Adrenal gland (tissue), 12 donors: Measurements from ENCODE around the gene TMEM94. TPM values are rescaled to one million over a fixed set of nuclear protein-coding genes. Genes with fewer than 3 reads are reported as not detected.

Source experiments
- DNase-seq, 7 donors: peaks; one replicate each; pipeline ENCODE4 v3.0.0-alpha.2; 2019 to 2020
- H3K27ac ChIP-seq, 5 donors: fragments of 200-600 bp; sonication (generic) in 4 of 5; 1 replicate in 3 of 5; 2 replicates in 2 of 5; pipeline versions ENCODE4 v1.5.1 to v1.8.0; 2016 to 2020; ENCODE audit warnings: mild to moderate bottlenecking in 1 of 5
- H3K27me3 ChIP-seq: fragments of 200-600 bp; 2 replicates; pipeline ENCODE4 v1.8.0; 2021
- H3K36me3 ChIP-seq, 2 donors: fragments of 200-600 bp; replicated peaks in 1 of 2; 1 replicate in 1 of 2; 2 replicates in 1 of 2; pipeline versions ENCODE4 v1.5.1 to v1.8.0; 2018 to 2022
- H3K4me1 ChIP-seq, 2 donors: fragments of 200-600 bp; replicated peaks in 1 of 2; 1 replicate in 1 of 2; 2 replicates in 1 of 2; pipeline versions ENCODE4 v1.5.1 to v1.8.0; 2018 to 2021
- H3K4me3 ChIP-seq, 4 donors: fragments of 200-600 bp; sonication (generic) in 3 of 4; one replicate each; pipeline ENCODE4 v1.5.1; 2016 to 2018
- H3K9me3 ChIP-seq, 3 donors: fragments of 200-600 bp; sonication (generic) in 1 of 3; replicated peaks in 1 of 3; 1 replicate in 2 of 3; 2 replicates in 1 of 3; pipeline versions ENCODE4 v1.5.1 to v1.8.0; 2016 to 2021
- CTCF ChIP-seq, 6 experiments: fragments of 450-650 bp in 4 of 6; fragments of 200-600 bp in 2 of 6; sonication (generic) in 1 of 6; IDR thresholded peaks; 1 replicate in 5 of 6; 2 replicates in 1 of 6; pipeline versions ENCODE4 v1.5.1 to v1.8.0; 2016 to 2021; ENCODE audit warnings: antibody characterized with exemption in 6 of 6, mild to moderate bottlenecking in 2 of 6, moderate library complexity in 1 of 6
- POLR2A ChIP-seq, 2 donors: fragments of 450-650 bp; IDR thresholded peaks; one replicate each; pipeline ENCODE4 v1.6.1; 2017; ENCODE audit warnings: antibody characterized with exemption in 2 of 2, mild to moderate bottlenecking in 2 of 2, moderate library complexity in 1 of 2
- WGBS, 4 donors: extraction: QIAGEN DNeasy Blood & Tissue Kit in 2 of 4; methylation state at CpG; one replicate each; pipeline versions ENCODE4 v1.1.5 to v1.1.7; 2013 to 2017; 5-methylcytosine and 5-hydroxymethylcytosine counted together
- intact Hi-C, 2 donors: fragments of 100-400 bp; cut with DNase I; formaldehyde crosslinking; loops; one replicate each; pipeline versions ENCODE4 v1.14.1 to v1.15.0; 2022 to 2023
- polyA plus RNA-seq, 3 donors: library from polyadenylated mRNA; stranded (reverse); fragments of 200-250 nt in 2 of 3; fragments of 350-450 nt in 1 of 3; fragmentation: Illumina TruSeq in 1 of 3; extraction: RNeasy Lipid Tissue Mini Kit (QIAGEN cat#74804) in 1 of 3; gene quantifications; one replicate each; pipeline ENCODE4 v1.2.3, GENCODE V29; 2013 to 2014
- total RNA-seq, 9 donors: library from RNA; depleted of rRNA in 4 of 9; stranded (reverse); fragments of >200 nt in 4 of 9; fragments of 120-200 nt in 1 of 9; fragmentation: NEBNext Ultra II Directional in 1 of 9; extraction: Animal tissue kit (Norgen Biotek cat#: 25700) in 1 of 9; gene quantifications; one replicate each; pipeline versions ENCODE4 v1.1.0 to v1.2.4, GENCODE V29; 2013 to 2023
- donor health status: healthy with polysubstance abuse.
- donor health status: Bipolar disorder and iron deficiency.
- donor health status: DM: yes; HTN: yes; CAD: no.
- donor health status: DM: no; HTN: no; CAD: no.
- donor health status: DM: no; HTN: no; CAD: no.
- donor health status: DM: yes; HTN: yes; CAD: no.

TMEM94 gene
- total and polyA plus RNA-seq, 12 donors, result 65.2 to 245 (median 167) TPM

GRCh38 chr17:75478508-75478907 is 22.1 kb downstream of the TMEM94 start:
- intact Hi-C loops, result loop anchor here in 1 of 2 donors (5.0 kb wide), 1 partner anchor 34 kb away; no protein-coding TSS in a partner anchor
- TF ChIP-seq CTCF (IDR thresholded peaks at IDR 0.05), result no peak
- TF ChIP-seq POLR2A (IDR thresholded peaks at IDR 0.05), result no peak
- Histone ChIP-seq H3K36me3 (peaks cover 0 to 2% of the 10 kb centered on the region in 2 donors), H3K4me3 (no peak overlapping the region), H3K27me3 (no peaks in the 10 kb centered on the region), H3K4me1 (peaks cover 26 to 63% of the 10 kb centered on the region in 2 donors), H3K9me3 (no peaks in the 10 kb centered on the region), H3K27ac (peak overlapping the region in 1 of 5 donors; percentile 55)
- 73 to 84% (median 80%) methylated on average over 7 of the region's 7 CpGs for WGBS, 4 donors
- DNase-seq, result no peak

- DNase-seq, result no peak
- H3K27me3 ChIP-seq, result no peaks in the 10 kb centered on the region
- 78 to 88% (median 84%) methylated on average over 5 to 6 of the region's 6 CpGs for WGBS, 4 donors
- TF ChIP-seq POLR2A (IDR thresholded peaks at IDR 0.05) (no peak), CTCF (IDR thresholded peaks at IDR 0.05) (no peak)
- peak overlapping the region in 2 of 5 donors; percentile 16 to 27 for H3K27ac ChIP-seq
- H3K4me3 ChIP-seq, result no peak overlapping the region
- H3K36me3 ChIP-seq, result no peaks in the 10 kb centered on the region
- H3K9me3 ChIP-seq, result no peaks in the 10 kb centered on the region
- peaks cover 30 to 66% of the 10 kb centered on the region in 2 donors for H3K4me1 ChIP-seq
- intact Hi-C loops, result no loop called here
These were observed 23.8 kb downstream of the TMEM94 start for GRCh38 chr17:75480281-75480680.

DNA sequence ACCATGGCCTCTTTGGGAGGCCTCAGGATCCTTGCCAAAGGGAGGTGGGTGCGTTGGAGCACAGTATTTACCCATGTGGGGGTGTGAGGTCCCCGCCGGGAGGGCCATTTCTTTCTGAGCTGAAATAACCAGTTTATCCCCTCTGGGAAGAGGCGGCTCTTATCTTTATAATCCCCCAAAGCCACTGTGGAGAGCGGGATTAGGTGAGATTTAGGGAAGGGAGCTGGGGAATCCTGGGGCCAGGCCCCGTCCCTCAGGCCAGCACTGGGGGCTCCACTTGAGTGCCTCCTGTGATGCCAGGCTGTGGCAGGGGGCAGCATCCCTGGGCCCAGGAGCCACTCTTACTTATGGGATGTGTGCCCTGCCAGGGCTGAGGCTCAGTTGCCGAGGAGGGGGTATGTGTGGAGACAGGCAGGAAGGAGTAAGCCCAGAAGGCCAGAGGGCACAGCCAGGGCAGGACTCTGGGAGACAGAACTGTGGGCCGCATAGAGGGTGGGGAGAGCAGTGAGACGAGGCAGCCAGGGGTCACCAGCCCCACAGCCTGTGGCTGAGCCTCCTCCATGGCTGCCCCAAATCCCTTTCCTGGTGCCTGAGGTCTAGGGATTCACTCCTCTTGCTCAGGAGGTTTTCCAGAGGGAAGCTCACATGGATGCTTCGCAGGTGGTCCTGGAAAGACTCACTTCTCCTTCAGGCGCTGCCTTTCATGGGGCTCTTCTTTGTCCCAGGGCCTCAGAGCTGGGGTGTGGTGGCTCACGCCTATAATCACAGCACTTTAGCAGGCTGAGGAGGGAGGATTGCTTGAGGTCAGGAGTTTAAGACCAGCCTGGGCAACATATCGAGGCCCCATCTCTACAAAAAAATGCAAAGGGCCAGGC is 25.0 kb downstream of the TMEM94 start:
- TF ChIP-seq POLR2A (IDR thresholded peaks at IDR 0.05) (no peak), CTCF (IDR thresholded peaks at IDR 0.05) (no peak)
- intact Hi-C loops, result no loop called here
- Histone ChIP-seq H3K27me3 (no peaks in the 10 kb centered on the region), H3K4me3 (no peak overlapping the region), H3K36me3 (no peaks in the 10 kb centered on the region), H3K9me3 (no peaks in the 10 kb centered on the region), H3K27ac (peak overlapping the region in 3 of 5 donors; percentile 3 to 61 (median 27)), H3K4me1 (peaks cover 19 to 66% of the 10 kb centered on the region in 2 donors)
- no peak for DNase-seq
- WGBS, 4 donors, result 77 to 85% (median 81%) methylated on average over 8 to 13 of the region's 13 CpGs

DNA sequence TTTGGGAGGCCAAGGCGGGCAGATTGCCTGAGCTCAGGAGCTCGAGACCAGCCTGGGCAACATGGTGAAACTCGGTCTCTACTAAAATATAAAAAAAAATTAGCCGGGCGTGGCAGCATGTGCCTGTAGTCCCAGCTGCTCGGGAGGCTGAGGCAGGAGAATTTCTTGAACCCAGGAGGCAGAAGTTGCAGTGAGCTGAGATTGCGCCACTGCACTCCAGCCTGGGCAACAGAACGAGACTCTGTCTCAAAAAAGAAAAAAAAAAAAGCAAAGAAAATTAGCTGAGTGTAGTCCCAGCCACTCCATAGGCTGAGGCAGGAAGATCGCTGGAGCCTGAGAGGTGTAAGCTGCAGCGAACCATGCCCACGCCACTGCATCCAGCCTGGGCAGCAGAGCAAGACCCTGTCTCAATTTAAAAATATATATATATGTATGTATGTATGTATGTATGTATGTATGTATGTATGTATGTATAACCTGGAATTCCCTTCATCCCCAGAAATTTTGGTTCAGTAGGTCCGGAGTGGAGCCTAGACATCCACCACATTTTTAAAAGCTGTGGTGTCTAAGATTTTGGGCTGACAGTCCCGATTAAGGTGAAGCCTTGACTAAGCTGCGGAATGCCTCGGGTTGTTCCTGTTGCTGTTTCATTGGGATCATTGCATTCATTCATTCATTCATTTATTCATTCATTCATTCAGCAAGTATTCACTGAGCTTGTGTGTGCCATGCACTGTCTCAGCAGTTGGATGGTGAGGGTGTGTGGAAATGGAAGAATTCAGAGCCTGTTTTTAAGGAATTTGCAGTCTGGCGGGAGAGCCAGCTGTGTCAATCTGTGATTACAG is 25.9 kb downstream of the TMEM94 start:
- no peak for TF ChIP-seq POLR2A (IDR thresholded peaks at IDR 0.05)
- no peak for TF ChIP-seq CTCF (IDR thresholded peaks at IDR 0.05)
- peak overlapping the region in 1 of 5 donors; percentile 3 for H3K27ac ChIP-seq
- intact Hi-C loops, result no loop called here
- no peak overlapping the region for H3K4me3 ChIP-seq
- 82 to 87% (median 84%) methylated on average over 16 of the region's 16 CpGs for WGBS, 4 donors
- H3K9me3 ChIP-seq, result no peaks in the 10 kb centered on the region
- H3K4me1 ChIP-seq, result peaks cover 10 to 66% of the 10 kb centered on the region in 2 donors
- DNase-seq, result no peak
- H3K36me3 ChIP-seq, result no peaks in the 10 kb centered on the region
- H3K27me3 ChIP-seq, result no peaks in the 10 kb centered on the region
